OCI-LY3 (cell line): ENCODE measurements around the gene SMAD7.

Experiments
- H2AFZ ChIP-seq: fragments of 200-600, 300-600 bp; shearing (Covaris generic); 2 replicates; pipeline ENCODE4 v1.6.0; 2014; ENCODE audit warnings: antibody characterized with exemption, low read depth, low read length
- H3K27ac ChIP-seq: fragments of 200-600, 300-600 bp; sonication (generic); 2 replicates; pipeline ENCODE4 v1.5.1; 2014; ENCODE audit warnings: mild to moderate bottlenecking, low read length, moderate library complexity, mixed read lengths
- H3K27me3 ChIP-seq: fragments of 200-600, 300-600 bp; sonication (generic); 2 replicates; pipeline ENCODE4 v1.6.1; 2014; ENCODE audit warnings: low read depth, low read length, mixed read lengths
- H3K36me3 ChIP-seq: fragments of 200-600, 300-600 bp; sonication (generic); replicated peaks from 2 replicates; pipeline ENCODE3; 2014; ENCODE audit warnings: low read depth, low read length, mixed read lengths
- H3K4me1 ChIP-seq: fragments of 300-600, 200-600 bp; sonication (generic); 2 replicates; pipeline ENCODE4 v1.6.1; 2014; ENCODE audit warnings: low read length, mixed read lengths
- H3K4me2 ChIP-seq: fragments of 200-600, 300-600 bp; sonication (generic); 2 replicates; pipeline ENCODE4 v1.6.1; 2014; ENCODE audit warnings: low read length, mixed read lengths
- H3K4me3 ChIP-seq: fragments of 300-600, 200-600 bp; sonication (generic); 2 replicates; pipeline ENCODE4 v1.5.1; 2014; ENCODE audit warnings: antibody characterized with exemption, mild to moderate bottlenecking, low read length, moderate library complexity
- H3K79me2 ChIP-seq: fragments of 300-600, 200-600 bp; shearing (Covaris generic); 2 replicates; pipeline ENCODE4 v1.6.1; 2014; ENCODE audit warnings: mild to moderate bottlenecking, low read length, mixed read lengths
- H3K9ac ChIP-seq: fragments of 300-600, 200-600 bp; shearing (Covaris generic); 2 replicates; pipeline ENCODE4 v1.6.0; 2014; ENCODE audit warnings: mild to moderate bottlenecking, low read length, moderate library complexity
- H3K9me3 ChIP-seq: fragments of 200-600, 300-600 bp; shearing (Covaris generic); 2 replicates; pipeline ENCODE4 v1.6.1; 2014; ENCODE audit warnings: low read length, mixed read lengths; ENCODE audit not compliant: insufficient read depth
- H4K20me1 ChIP-seq: fragments of 200-600, 300-600 bp; sonication (generic); 2 replicates; pipeline ENCODE4 v1.6.1; 2016; ENCODE audit warnings: low read length, mixed read lengths; ENCODE audit not compliant: insufficient read depth
- EZH2phosphoT487 ChIP-seq: fragments of 200-600 bp; shearing (Covaris generic); IDR thresholded peaks from 2 replicates; pipeline ENCODE4 v1.6.1; 2018; ENCODE audit warnings: antibody characterized with exemption, mixed run types, low read depth
- TF ChIP-seq, protein P1 (sequence below): fragments of 200-600, 300-600 bp; sonication (generic); IDR thresholded peaks from 2 replicates; pipeline ENCODE4 v1.5.1; 2014; ENCODE audit warnings: antibody characterized with exemption, low read length, low read depth

SMAD7 gene

DNA sequence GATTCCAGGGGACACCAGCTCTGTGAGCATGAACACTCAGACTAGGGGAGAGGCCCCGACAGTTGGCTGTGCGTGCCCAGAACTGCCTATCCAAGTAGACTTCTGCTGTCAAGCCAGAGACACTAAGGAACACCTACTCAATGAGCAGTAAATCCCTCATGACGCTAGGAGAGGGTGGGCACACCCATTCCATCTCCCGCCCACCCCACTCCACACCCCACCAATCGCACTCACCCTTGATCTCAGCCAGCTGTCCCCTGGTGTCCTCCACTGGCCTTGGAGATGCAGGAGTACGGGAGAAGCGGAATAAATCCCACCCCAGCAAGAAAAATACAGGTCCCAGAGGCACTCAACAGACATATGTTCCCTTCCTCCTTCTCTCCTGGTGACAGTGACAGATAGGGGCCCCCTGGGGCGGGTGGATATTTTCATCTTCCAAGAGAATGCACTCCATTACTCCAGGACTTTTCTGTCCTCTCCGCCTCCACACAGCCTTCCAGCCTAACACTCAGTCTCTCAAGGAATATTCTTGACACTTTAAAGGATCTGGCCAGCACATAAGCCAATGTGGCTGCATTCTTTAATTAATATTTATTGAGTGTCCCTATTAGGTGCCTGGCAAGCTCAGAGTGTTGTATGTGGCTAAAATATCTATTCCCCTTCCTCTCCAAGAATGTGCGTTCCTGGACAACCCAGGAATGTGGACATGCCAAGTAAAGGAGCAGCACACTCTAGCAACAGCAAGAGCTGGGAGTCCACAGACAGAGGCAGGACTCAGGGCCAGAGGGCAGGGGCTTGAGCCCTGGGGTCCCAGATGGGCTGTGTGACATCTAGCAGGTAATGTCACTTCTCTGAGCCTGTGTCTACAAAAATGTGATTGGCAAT, 13.1 kb upstream of the SMAD7 start:
- Histone ChIP-seq H3K4me3 (no peak overlapping the region), H2AFZ (no peak overlapping the region), H3K4me1 (no peaks in the 10 kb centered on the region), H3K36me3 (no peaks in the 10 kb centered on the region), H3K27ac (no peak overlapping the region), H4K20me1 (no peaks in the 10 kb centered on the region), H3K4me2 (no peak overlapping the region), H3K9me3 (no peaks in the 10 kb centered on the region), H3K79me2 (no peaks in the 10 kb centered on the region), H3K9ac (no peak overlapping the region), H3K27me3 (peaks cover 52% of the 10 kb centered on the region)
- TF ChIP-seq, protein P1, sequence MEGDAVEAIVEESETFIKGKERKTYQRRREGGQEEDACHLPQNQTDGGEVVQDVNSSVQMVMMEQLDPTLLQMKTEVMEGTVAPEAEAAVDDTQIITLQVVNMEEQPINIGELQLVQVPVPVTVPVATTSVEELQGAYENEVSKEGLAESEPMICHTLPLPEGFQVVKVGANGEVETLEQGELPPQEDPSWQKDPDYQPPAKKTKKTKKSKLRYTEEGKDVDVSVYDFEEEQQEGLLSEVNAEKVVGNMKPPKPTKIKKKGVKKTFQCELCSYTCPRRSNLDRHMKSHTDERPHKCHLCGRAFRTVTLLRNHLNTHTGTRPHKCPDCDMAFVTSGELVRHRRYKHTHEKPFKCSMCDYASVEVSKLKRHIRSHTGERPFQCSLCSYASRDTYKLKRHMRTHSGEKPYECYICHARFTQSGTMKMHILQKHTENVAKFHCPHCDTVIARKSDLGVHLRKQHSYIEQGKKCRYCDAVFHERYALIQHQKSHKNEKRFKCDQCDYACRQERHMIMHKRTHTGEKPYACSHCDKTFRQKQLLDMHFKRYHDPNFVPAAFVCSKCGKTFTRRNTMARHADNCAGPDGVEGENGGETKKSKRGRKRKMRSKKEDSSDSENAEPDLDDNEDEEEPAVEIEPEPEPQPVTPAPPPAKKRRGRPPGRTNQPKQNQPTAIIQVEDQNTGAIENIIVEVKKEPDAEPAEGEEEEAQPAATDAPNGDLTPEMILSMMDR = no peak
- no peak for TF ChIP-seq EZH2phosphoT487

DNA sequence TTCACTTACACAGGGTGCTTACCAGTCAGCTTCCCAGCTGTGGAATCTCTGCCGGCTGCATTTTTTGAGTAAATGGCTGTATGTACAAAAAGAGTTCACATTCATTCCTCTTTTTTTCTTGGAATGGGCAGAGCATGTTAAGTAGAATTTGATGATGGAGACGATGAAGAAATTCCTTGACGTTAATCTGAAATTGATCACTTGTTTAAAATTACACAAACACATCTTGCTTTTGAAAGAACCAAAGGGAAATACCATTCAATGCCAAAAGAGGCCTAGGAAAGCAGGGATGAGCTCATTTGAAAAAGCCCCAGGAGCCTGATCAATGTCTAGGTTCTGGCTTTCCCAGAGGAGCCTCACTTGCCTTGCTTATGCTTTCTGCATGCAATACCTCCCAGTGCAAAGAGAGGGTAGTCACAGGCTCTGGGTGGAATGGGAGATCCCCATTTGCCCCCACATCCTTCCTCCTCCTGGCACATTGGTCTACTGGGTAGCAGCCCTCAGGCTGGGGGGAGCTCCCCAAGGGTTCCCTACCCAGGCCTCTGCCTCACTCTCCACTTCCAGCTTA, 12.3 kb upstream of the SMAD7 start:
- H2AFZ ChIP-seq = no peak overlapping the region
- no peak overlapping the region for H3K4me3 ChIP-seq
- peaks cover 45% of the 10 kb centered on the region for H3K27me3 ChIP-seq
- H3K9me3 ChIP-seq = no peaks in the 10 kb centered on the region
- no peaks in the 10 kb centered on the region for H3K79me2 ChIP-seq
- no peak overlapping the region for H3K9ac ChIP-seq
- no peak overlapping the region for H3K27ac ChIP-seq
- H3K4me2 ChIP-seq = no peak overlapping the region
- H3K4me1 ChIP-seq = no peaks in the 10 kb centered on the region
- no peaks in the 10 kb centered on the region for H3K36me3 ChIP-seq
- H4K20me1 ChIP-seq = no peaks in the 10 kb centered on the region
- TF ChIP-seq, protein P1 = no peak
- no peak for TF ChIP-seq EZH2phosphoT487

DNA sequence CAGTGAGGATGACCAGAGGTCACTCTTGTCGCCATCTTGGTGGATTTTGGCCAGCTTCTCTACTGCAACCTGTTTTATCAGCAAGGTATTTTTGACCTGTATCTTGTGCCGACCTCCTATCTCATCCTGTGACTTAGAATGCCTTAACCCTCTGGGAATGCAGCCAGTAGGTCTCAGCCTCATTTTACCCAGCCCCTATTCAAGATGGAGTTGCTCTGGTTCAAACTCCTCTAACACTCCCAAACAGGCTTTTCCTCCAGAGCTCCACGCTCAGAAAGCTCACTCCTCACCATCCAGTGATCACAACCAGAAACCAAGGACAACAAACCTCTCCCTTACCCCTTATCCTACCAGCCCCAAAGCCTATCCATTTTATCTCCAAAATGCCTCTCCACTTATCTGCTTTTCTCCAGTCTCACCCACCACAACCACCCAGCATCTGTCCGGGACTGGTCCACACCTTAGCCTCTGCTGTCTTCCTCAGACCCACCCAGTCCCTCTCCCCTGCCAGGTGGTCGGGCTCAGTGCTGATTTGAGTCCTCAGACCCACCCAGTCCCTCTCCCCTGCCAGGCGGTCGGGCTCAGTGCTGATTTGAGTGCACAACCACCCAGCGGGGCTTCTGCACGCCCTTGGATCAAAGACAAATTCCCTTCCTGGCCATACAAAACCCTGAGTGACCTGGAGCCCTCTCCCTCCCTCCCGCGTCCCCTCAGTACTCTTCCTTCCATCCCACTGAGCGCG, 11.7 kb upstream of the SMAD7 start:
- no peak overlapping the region for H3K9ac ChIP-seq
- H3K9me3 ChIP-seq = no peaks in the 10 kb centered on the region
- H3K27me3 ChIP-seq = peaks cover 39% of the 10 kb centered on the region
- H2AFZ ChIP-seq = no peak overlapping the region
- no peaks in the 10 kb centered on the region for H4K20me1 ChIP-seq
- H3K79me2 ChIP-seq = no peaks in the 10 kb centered on the region
- TF ChIP-seq EZH2phosphoT487 = no peak
- TF ChIP-seq, protein P1 = no peak
- no peaks in the 10 kb centered on the region for H3K36me3 ChIP-seq
- H3K4me3 ChIP-seq = no peak overlapping the region
- H3K4me2 ChIP-seq = no peak overlapping the region
- H3K4me1 ChIP-seq = no peaks in the 10 kb centered on the region
- H3K27ac ChIP-seq = no peak overlapping the region

DNA sequence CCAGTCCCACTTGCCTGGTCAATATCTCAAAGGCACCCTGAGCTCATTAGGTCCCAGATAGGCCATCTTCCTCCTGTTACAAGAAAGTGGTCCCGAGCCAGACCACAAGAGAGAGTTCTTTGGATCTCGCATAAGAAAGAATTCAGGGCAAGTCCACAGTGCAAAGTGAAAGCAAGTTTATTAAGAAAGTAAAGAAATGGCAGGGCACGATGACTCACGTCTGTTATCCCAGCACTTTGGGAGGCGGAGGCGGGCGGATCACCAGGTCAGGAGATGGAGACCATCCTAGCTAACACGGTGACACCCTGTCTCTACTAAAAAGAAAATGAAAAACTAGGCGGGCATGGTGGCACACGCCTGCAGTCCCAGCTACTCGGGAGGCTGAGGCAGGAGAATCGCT, 10.8 kb upstream of the SMAD7 start:
- TF ChIP-seq EZH2phosphoT487 = no peak
- TF ChIP-seq, protein P1 = no peak
- H4K20me1 ChIP-seq = no peaks in the 10 kb centered on the region
- peaks cover 44% of the 10 kb centered on the region for H3K27me3 ChIP-seq
- H3K27ac ChIP-seq = no peak overlapping the region
- no peak overlapping the region for H3K9ac ChIP-seq
- H3K79me2 ChIP-seq = no peaks in the 10 kb centered on the region
- no peaks in the 10 kb centered on the region for H3K36me3 ChIP-seq
- H2AFZ ChIP-seq = no peak overlapping the region
- H3K4me2 ChIP-seq = no peak overlapping the region
- H3K4me3 ChIP-seq = no peak overlapping the region
- no peaks in the 10 kb centered on the region for H3K4me1 ChIP-seq
- H3K9me3 ChIP-seq = no peaks in the 10 kb centered on the region
